ENCODE measurements around the gene TCFL5.

DNA sequence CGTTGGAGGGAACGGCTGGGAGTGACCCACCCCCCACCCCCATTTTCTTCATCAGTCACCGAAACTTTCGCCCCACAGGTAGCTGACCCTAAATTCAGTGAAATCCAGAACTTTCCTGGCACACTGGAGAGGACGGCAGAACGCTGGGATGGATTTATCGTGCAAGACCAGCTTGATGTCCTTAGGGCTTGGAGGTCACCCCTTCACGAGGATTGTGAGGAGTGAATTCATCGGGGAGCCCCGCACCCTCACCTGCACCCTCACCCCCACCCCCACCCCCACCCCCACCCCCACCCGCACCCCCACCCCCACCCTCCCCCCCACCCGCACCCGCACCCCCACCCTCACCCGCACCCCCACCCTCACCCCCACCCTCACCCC lies 13.3 kb upstream of the TCFL5 start:
- TF ChIP-seq, protein P1, sequence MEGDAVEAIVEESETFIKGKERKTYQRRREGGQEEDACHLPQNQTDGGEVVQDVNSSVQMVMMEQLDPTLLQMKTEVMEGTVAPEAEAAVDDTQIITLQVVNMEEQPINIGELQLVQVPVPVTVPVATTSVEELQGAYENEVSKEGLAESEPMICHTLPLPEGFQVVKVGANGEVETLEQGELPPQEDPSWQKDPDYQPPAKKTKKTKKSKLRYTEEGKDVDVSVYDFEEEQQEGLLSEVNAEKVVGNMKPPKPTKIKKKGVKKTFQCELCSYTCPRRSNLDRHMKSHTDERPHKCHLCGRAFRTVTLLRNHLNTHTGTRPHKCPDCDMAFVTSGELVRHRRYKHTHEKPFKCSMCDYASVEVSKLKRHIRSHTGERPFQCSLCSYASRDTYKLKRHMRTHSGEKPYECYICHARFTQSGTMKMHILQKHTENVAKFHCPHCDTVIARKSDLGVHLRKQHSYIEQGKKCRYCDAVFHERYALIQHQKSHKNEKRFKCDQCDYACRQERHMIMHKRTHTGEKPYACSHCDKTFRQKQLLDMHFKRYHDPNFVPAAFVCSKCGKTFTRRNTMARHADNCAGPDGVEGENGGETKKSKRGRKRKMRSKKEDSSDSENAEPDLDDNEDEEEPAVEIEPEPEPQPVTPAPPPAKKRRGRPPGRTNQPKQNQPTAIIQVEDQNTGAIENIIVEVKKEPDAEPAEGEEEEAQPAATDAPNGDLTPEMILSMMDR (IDR thresholded peaks at IDR 0.05; ENCODE audit: low read length): no peak
- no peak for TF ChIP-seq EZH2phosphoT487 (IDR thresholded peaks at IDR 0.05; ENCODE audit: low read length)
